Memory B cell (primary cell): ENCODE measurements around the gene DGKG.

Experiments used
- ATAC-seq: fragments of 150-1000 bp; cut with Tn5 transposase; 2 replicates; pipeline ENCODE4 v1.10.0; 2021; ENCODE audit warnings: low read depth, mild to moderate bottlenecking, moderate library complexity
- DNase-seq, 2 donors: peaks; one replicate each; pipeline ENCODE4 v3.0.0; 2022; ENCODE audit warnings: low spot score in 2 of 2
- H3K27ac Mint-ChIP-seq: one replicate; pipeline ENCODE4 v1.8.0; 2022; ENCODE audit warnings: mild to moderate bottlenecking, moderate library complexity, mixed read lengths
- H3K27me3 Mint-ChIP-seq: one replicate; pipeline ENCODE4 v1.8.0; 2022; ENCODE audit warnings: mixed read lengths
- H3K36me3 Mint-ChIP-seq: one replicate; pipeline ENCODE4 v1.8.0; 2022; ENCODE audit warnings: mild to moderate bottlenecking, mixed read lengths
- H3K4me1 Mint-ChIP-seq: one replicate; pipeline ENCODE4 v1.8.0; 2022; ENCODE audit warnings: mixed read lengths
- H3K4me3 Mint-ChIP-seq: one replicate; pipeline ENCODE4 v1.8.0; 2022; ENCODE audit warnings: mild to moderate bottlenecking, moderate library complexity, mixed read lengths
- H3K9me3 Mint-ChIP-seq: one replicate; pipeline ENCODE4 v1.8.0; 2022; ENCODE audit warnings: mixed read lengths

DGKG gene

GRCh38 chr3:186319945-186320344 is 42.1 kb downstream of the DGKG start:
- no peak for ATAC-seq
- Mint-ChIP-seq H3K4me1 (peaks cover 4% of the 10 kb centered on the region), H3K9me3 (no peaks in the 10 kb centered on the region), H3K4me3 (no peak overlapping the region), H3K27ac (no peak overlapping the region), H3K27me3 (no peaks in the 10 kb centered on the region), H3K36me3 (peaks cover 24% of the 10 kb centered on the region)
- DNase-seq = no peak

DNA sequence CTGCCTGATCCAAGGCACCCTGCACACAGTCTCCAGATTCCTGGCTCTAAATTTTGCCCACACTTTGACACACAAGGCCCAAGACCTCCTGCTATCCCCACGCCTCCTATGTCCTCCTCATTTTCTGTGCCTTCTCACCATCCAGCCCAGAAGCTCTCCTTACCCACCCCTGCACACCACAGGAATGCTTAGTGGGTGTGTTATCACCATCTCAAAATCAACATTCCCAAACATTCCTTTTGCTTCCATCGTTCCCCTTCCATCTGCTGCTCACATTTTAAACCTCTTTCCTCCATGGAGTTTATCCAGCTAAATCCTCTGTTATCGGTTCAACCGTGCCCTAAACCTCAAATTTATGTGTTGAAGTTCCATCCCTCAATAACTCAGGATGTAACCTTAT is 43.9 kb downstream of the DGKG start:
- Mint-ChIP-seq H3K4me3 (no peak overlapping the region), H3K4me1 (no peaks in the 10 kb centered on the region), H3K27ac (no peak overlapping the region), H3K36me3 (peaks cover 24% of the 10 kb centered on the region), H3K27me3 (no peaks in the 10 kb centered on the region), H3K9me3 (no peaks in the 10 kb centered on the region)
- DNase-seq (no peak), ATAC-seq (no peak)

- Mint-ChIP-seq H3K4me3 (no peak overlapping the region), H3K27me3 (no peaks in the 10 kb centered on the region), H3K36me3 (peaks cover 20% of the 10 kb centered on the region), H3K4me1 (no peaks in the 10 kb centered on the region), H3K9me3 (no peaks in the 10 kb centered on the region), H3K27ac (no peak overlapping the region)
- DNase-seq = no peak
- ATAC-seq = no peak
These were observed 44.6 kb downstream of the DGKG start for GRCh38 chr3:186317478-186317877.

GRCh38 chr3:186316666-186317260 is 45.3 kb downstream of the DGKG start:
- ATAC-seq (no peak), DNase-seq (no peak)
- no peak overlapping the region for H3K27ac Mint-ChIP-seq
- H3K27me3 Mint-ChIP-seq = no peaks in the 10 kb centered on the region
- no peaks in the 10 kb centered on the region for H3K9me3 Mint-ChIP-seq
- H3K36me3 Mint-ChIP-seq = peaks cover 18% of the 10 kb centered on the region
- no peaks in the 10 kb centered on the region for H3K4me1 Mint-ChIP-seq
- H3K4me3 Mint-ChIP-seq = no peak overlapping the region

GRCh38 chr3:186315581-186316354 is 46.3 kb downstream of the DGKG start:
- H3K27me3 Mint-ChIP-seq = no peaks in the 10 kb centered on the region
- DNase-seq = no peak
- ATAC-seq = no peak
- H3K4me3 Mint-ChIP-seq = no peak overlapping the region
- H3K27ac Mint-ChIP-seq = no peak overlapping the region
- peaks cover 18% of the 10 kb centered on the region for H3K36me3 Mint-ChIP-seq
- no peaks in the 10 kb centered on the region for H3K9me3 Mint-ChIP-seq
- no peaks in the 10 kb centered on the region for H3K4me1 Mint-ChIP-seq

DNA sequence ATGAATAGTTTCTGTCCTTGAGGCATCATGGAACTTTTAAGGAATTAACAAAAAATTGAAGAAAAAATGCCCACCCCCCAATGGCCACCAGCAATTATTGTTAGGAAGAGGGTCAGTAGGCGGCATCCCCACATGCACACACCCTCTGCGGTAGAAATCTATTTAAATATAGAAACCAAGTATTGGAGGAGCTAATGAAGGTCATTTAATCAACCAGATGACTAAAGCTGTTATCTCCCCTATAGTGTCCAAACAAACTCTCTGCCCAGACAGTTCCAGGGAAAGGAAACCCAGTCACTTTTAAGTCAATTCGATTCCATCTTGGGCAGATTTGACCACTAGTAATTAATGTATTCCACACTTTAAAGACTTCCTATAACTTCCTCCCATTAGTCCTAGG is 47.1 kb downstream of the DGKG start:
- Mint-ChIP-seq H3K36me3 (peaks cover 18% of the 10 kb centered on the region), H3K4me3 (no peak overlapping the region), H3K9me3 (no peaks in the 10 kb centered on the region), H3K27ac (no peak overlapping the region), H3K27me3 (no peaks in the 10 kb centered on the region), H3K4me1 (no peaks in the 10 kb centered on the region)
- no peak for DNase-seq
- no peak for ATAC-seq

DNA sequence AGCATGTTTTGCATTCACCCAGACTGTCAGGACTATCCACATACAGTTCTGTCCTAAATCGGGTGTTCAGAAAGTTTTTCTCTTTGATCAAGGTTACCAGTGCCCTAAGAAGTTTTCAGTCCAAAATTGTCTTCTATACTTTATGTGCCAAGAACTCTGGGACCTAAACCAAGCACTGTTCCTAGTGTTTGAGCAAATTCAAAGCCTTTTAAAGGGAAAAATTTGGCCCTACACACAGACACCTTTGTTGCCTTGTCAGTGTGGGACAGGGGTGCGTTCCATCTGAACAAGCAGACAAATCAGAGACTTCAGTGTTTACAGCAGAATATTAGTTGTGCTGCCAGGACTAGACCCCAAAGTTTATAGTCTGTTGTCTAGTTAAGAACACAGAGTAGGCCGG is 50.6 kb downstream of the DGKG start:
- Mint-ChIP-seq H3K36me3 (peaks cover 5% of the 10 kb centered on the region), H3K4me3 (no peak overlapping the region), H3K27me3 (no peaks in the 10 kb centered on the region), H3K27ac (no peak overlapping the region), H3K9me3 (no peaks in the 10 kb centered on the region), H3K4me1 (peaks cover 3% of the 10 kb centered on the region)
- no peak for DNase-seq
- ATAC-seq = no peak

GRCh38 chr3:186308549-186308948 is 53.5 kb downstream of the DGKG start:
- no peak overlapping the region for H3K27ac Mint-ChIP-seq
- H3K9me3 Mint-ChIP-seq = no peaks in the 10 kb centered on the region
- DNase-seq (no peak), ATAC-seq (no peak)
- no peak overlapping the region for H3K4me3 Mint-ChIP-seq
- peaks cover 3% of the 10 kb centered on the region for H3K36me3 Mint-ChIP-seq
- peaks cover 3% of the 10 kb centered on the region for H3K4me1 Mint-ChIP-seq
- no peaks in the 10 kb centered on the region for H3K27me3 Mint-ChIP-seq

DNA sequence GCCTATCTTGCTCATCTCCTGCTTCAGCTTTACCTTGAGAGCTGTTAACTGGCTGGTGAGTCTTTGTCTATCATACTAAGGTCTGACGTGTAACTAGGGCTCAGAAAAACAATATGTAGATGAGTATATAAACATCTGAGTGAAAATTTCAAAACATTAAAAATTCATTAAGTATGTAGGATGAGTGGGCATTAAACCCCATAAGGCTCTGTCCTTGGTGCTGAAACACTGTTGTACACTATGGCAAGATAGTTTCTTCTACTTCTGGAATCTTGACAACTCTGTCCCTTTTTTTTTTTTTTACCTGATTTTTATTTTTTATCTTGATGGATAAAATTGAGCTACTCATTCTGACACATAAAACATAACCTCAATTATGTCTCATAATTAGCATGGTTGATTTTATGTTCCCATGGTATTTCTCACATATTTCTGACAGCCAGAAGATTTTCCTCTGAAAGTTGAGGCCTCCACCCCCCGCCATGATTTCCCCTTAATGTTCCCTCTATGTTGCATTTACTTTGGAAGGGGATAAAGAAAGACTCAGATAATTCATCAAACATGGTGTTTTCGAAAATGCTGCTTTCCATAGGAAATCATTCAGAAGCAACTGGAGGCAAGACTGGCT is 54.3 kb downstream of the DGKG start:
- H3K27ac Mint-ChIP-seq = no peak overlapping the region
- peaks cover 3% of the 10 kb centered on the region for H3K36me3 Mint-ChIP-seq
- no peak for DNase-seq
- peaks cover 3% of the 10 kb centered on the region for H3K4me1 Mint-ChIP-seq
- no peaks in the 10 kb centered on the region for H3K27me3 Mint-ChIP-seq
- no peak for ATAC-seq
- no peaks in the 10 kb centered on the region for H3K9me3 Mint-ChIP-seq
- H3K4me3 Mint-ChIP-seq = no peak overlapping the region

- H3K4me3 Mint-ChIP-seq = no peak overlapping the region
- H3K4me1 Mint-ChIP-seq = peaks cover 3% of the 10 kb centered on the region
- ATAC-seq (no peak), DNase-seq (no peak)
- H3K9me3 Mint-ChIP-seq = no peaks in the 10 kb centered on the region
- H3K27me3 Mint-ChIP-seq = no peaks in the 10 kb centered on the region
- H3K36me3 Mint-ChIP-seq = peaks cover 3% of the 10 kb centered on the region
- H3K27ac Mint-ChIP-seq = no peak overlapping the region
These were observed 56.7 kb downstream of the DGKG start for GRCh38 chr3:186305286-186305685.

DNA sequence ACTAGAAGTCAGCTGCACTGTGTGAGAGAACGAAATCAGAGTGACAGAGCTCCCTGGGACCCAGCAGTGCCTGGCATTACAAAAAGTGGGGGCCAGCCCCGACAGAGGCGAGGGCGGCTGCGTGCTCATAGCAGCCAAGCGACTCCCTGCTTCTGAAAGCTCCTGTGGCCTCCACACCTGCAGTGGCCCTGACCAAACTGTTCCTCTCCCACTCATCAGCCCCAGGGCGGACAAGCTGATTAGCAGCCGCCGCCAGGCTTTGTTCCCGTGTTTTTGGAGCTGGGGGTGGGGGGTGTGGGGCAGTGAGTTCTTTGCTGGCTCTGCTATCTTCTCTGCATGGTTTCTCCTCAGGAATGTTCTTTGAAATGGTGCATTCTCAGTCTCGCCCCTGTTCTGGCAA is 58.1 kb downstream of the DGKG start:
- no peaks in the 10 kb centered on the region for H3K9me3 Mint-ChIP-seq
- no peak for ATAC-seq
- H3K4me3 Mint-ChIP-seq = no peak overlapping the region
- no peak overlapping the region for H3K27ac Mint-ChIP-seq
- no peaks in the 10 kb centered on the region for H3K27me3 Mint-ChIP-seq
- peaks cover under 1% of the 10 kb centered on the region for H3K36me3 Mint-ChIP-seq
- no peak for DNase-seq
- H3K4me1 Mint-ChIP-seq = peaks cover under 1% of the 10 kb centered on the region

DNA sequence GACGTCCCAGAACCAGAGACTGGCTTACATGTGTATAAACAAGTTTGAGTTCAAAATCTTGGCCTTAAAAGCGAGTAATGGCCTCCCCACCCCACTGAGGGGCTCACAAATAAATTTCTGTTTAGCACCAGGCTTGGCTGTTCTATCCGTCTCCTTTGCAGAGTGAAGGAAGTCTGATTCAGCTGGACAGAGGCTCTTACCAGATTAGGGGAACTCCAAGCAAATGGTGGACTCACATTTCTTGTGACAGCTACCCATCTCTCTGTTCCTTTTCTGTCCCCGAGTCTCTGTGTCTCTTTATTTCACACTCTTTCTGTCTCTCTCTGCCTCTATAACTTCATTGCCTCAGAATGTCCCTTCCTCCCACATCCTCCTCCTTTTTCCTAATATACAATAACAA is 62.7 kb downstream of the DGKG start:
- H3K27me3 Mint-ChIP-seq = no peaks in the 10 kb centered on the region
- H3K4me1 Mint-ChIP-seq = no peaks in the 10 kb centered on the region
- no peak overlapping the region for H3K4me3 Mint-ChIP-seq
- no peaks in the 10 kb centered on the region for H3K9me3 Mint-ChIP-seq
- ATAC-seq = no peak
- H3K27ac Mint-ChIP-seq = no peak overlapping the region
- DNase-seq = no peak
- H3K36me3 Mint-ChIP-seq = peaks cover 8% of the 10 kb centered on the region

GRCh38 chr3:186298876-186299275 is 63.2 kb downstream of the DGKG start:
- Mint-ChIP-seq H3K27ac (no peak overlapping the region), H3K27me3 (no peaks in the 10 kb centered on the region), H3K36me3 (peaks cover 8% of the 10 kb centered on the region), H3K9me3 (no peaks in the 10 kb centered on the region), H3K4me1 (no peaks in the 10 kb centered on the region), H3K4me3 (no peak overlapping the region)
- ATAC-seq (no peak), DNase-seq (no peak)

GRCh38 chr3:186290796-186291195 is 71.2 kb downstream of the DGKG start:
- Mint-ChIP-seq H3K27ac (no peak overlapping the region), H3K4me1 (no peaks in the 10 kb centered on the region), H3K27me3 (no peaks in the 10 kb centered on the region), H3K4me3 (no peak overlapping the region), H3K9me3 (no peaks in the 10 kb centered on the region), H3K36me3 (peaks cover 17% of the 10 kb centered on the region)
- ATAC-seq (no peak), DNase-seq (no peak)
